Fibroblast of gingiva (primary cell): ENCODE data around the gene SPATA6L.
A peak's percentile ranks its signal among the peaks of the same experiment; 100 is the strongest.

ENCODE experiments used
- DNase-seq: peaks from one replicate; pipeline ENCODE4 v3.0.0-alpha.2; 2011; ENCODE audit warnings: low read depth

Gene SPATA6L

DNA sequence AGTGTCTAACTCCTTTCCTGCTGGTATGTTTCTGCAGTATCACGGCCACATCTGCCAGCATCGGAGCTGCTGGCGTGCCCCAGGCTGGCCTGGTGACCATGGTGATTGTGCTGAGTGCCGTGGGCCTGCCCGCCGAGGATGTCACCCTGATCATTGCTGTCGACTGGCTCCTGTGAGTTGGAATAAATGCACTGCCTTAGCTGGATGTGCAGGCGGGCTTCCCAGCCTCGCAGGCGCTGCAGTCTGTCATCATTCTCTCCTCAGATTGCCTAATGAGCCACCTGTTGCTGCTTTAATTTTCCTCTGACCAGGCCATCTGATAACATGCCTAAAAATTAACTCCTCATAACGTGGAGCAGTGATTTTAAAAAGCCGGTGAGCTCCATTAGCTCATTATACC is 83.3 kb downstream of the SPATA6L start:
- DNase-seq = no peak

DNA sequence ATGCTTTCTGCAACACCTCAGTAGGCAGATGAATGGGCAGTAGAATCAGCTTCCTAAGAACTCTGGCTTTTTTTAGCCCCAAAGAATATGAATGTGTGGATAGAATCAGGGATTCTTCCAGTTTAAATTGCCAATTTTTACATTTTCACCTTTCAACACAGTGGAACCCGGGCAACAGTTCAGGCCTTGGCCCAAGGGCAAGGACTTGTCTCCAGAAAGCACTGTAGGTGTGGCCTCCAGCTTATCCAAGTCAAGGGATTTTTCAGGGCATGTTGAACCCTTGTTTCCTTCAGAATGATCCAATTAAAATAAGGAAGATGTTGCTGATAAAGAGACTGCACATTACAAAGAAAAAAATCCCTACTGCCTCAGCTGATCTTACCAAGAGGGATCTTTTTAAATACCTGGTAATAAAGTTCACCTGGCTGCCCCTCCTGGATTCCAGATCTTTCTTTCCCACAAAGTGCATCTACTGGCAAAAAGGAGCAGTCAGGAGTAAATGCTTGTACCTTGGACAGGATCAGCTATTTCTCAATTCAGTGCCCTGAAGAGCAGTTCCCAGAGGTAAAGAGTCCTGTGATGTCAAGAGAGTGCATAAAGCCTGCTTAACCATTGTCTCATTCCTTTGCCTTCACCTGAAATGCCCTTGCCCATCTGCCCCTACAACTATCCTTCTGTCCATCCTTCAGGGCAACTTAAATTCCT is 84.3 kb downstream of the SPATA6L start:
- no peak for DNase-seq

- no peak for DNase-seq
Observed at GRCh38 chr9:4581035-4581760, 85.1 kb downstream of the SPATA6L start.

DNA sequence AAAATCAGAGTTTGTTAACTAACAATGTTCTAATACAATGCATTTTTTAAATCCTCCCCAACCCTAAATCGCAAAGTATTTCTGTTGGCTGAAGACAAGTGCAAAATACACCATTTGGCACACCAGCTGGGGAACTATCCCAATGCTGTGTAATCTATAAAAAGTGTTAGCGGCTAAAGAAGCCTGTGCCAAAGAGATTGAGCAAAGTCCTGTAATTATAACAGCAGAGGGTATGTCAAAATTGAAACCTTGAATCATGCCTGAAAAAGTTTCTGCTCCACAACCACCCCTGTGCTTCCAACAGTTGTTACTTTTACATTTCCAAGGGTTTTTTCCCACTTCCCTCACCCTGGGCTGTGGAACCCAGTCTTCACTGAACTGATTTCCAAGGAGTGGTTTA is 87.3 kb downstream of the SPATA6L start:
- peak; percentile 45 for DNase-seq

DNA sequence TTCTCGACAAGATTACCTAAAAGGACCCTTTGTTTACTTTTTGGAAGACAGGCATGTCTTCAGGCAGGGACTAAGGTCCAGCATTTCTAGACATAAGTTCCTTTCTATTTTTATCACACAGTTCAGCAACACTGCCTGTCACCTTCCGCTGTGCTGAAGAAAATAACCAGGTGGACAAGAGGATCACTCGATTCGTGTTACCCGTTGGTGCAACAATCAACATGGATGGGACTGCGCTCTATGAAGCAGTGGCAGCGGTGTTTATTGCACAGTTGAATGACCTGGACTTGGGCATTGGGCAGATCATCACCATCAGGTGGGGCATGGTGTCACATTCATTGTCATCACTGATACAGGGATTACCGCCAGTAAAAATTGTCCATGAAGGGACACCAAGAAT is 89.8 kb downstream of the SPATA6L start:
- no peak for DNase-seq

GRCh38 chr9:4575997-4576396 is 90.3 kb downstream of the SPATA6L start:
- DNase-seq = no peak

DNA sequence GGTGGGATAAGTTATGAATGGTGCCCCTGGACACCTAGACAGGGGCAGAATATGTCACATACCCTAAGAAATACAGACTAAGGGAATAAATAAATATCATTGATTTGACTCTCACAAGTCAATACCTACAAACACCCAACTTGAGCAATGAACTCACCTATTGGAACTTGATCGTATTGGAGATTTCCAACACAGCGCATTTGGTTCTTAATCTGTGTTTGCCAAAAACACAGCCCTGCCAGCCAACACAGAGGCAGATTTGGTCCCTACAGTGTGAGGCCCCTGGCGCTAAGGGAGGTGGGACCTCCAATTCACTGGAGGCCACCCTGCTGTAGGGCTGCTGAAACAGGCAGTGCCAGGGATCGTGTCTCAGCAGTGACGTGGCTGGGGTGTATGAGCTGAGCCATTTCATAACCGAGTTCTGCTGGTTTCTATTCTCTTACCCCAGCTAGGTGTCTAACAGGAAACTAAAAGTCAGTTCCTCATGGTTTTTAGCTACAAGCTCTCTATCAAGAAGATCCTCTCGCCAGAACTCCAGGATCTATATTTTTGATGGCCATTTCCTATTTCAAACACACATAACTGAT is 91.5 kb downstream of the SPATA6L start:
- DNase-seq = no peak

GRCh38 chr9:4573634-4574389 is 92.5 kb downstream of the SPATA6L start:
- DNase-seq = no peak

- DNase-seq = no peak
Observed at GRCh38 chr9:4573176-4573575, 93.1 kb downstream of the SPATA6L start.

- DNase-seq = no peak
Observed at GRCh38 chr9:4572184-4572826, 94.0 kb downstream of the SPATA6L start.

GRCh38 chr9:4569101-4569500 is 97.2 kb downstream of the SPATA6L start:
- DNase-seq = no peak

DNA sequence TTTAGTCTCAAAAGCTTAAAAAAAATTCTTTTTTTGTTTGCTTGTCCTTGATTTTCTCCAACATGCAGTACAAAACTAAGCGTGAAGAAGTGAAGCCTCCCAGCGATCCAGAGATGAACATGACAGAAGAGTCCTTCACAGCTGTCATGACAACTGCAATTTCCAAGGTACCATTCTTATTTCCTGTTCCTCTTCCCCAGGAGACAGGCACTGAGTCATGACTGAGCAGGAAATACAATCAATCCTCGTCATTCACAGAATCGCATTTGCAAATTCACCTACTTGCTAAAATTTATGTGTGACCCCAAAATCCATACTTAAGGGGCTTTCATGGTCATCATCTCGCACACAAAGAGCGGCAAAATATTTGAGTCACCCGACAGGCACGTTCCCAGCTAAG is 98.7 kb downstream of the SPATA6L start:
- DNase-seq = no peak

DNA sequence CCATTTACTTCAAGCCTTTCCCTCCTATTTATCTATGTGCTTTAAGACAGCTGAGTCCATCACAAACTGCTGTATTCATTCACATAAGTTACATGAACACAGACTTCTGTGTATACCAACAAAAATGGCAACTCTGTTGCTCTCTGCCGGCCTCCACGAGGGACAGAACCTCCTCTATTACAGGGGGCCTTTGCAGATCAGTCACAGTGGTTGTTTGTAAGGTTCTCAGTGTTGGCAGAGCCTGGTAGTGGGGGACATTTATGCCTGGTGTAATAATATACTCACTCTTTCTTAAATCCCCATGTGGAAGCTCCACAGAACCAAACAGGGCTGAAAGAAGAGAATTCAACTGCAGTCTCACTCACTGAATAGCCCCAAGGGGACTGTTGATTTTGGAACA is 99.5 kb downstream of the SPATA6L start:
- no peak for DNase-seq

GRCh38 chr9:4563105-4563504 is 103.2 kb downstream of the SPATA6L start:
- no peak for DNase-seq

GRCh38 chr9:4559261-4560182 is 106.8 kb downstream of the SPATA6L start:
- no peak for DNase-seq

- no peak for DNase-seq
Observed at GRCh38 chr9:4558371-4558998, 107.8 kb downstream of the SPATA6L start.

DNA sequence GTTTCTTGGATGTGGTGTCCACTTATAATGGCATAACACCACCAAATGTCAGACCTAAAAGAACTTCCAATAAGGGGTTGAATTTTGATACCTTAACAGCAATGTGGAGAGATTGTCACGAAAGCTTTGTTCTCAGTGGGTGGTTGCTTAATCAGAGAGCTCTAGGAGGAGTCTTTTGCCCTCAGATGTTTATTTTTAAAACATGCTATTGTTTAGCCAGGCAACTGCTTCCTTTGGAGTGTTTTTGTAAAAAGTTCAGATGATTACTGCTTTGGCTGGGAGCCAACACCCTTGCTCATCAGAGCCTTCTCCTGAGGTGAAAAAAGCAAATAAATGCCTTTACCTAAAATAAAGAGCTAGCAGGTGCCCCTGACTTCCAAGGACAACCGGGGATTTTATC is 111.0 kb downstream of the SPATA6L start:
- DNase-seq = peak; percentile 58

GRCh38 chr9:4553951-4554381 is 112.3 kb downstream of the SPATA6L start:
- peak; percentile 54 for DNase-seq

DNA sequence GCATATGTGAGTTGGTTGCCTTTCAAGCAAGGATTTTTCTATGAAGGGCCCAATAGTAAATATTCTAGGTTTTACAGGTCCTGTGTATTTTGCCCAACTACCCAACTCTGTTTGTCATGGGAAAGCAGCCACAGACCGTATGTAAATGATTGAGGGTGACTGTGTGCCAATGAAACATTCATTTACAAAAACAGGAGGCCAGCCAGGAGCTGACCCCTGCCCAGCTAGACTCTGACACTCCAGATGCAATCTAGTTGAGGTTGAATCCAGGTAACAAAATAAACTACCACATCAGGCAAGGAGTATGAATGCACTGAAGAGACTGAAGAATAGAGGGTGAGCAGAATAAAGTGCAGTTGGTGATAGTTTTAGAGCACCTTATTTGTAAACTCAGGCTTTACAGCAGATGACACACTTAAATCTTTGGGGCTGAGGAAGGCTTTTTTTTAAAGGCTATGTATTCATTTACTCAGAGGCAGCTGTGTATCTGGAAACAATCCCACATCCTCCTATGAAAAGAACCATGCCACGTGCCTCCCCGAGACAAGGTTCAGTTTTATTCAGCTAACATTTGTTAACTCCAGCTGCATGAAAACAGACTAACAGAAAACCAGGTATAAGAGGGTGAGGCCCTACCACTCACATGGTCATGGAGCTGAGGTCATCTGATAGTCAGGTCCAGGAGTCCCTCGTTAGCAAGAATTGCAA is 115.3 kb downstream of the SPATA6L start:
- peak; percentile 9 for DNase-seq

GRCh38 chr9:4549751-4550295 is 116.5 kb downstream of the SPATA6L start:
- DNase-seq = no peak
